HEK293 (cell line): Measurements from ENCODE around the gene TMEM247.

Experiments
- KLF9 ChIP-seq: fragments of 450-650 bp; formaldehyde crosslinking; IDR thresholded peaks from 2 replicates; pipeline ENCODE4 v1.5.1; 2016; ENCODE audit warnings: missing biosample characterization, missing genetic modification characterization, low read depth
- TSHZ1 ChIP-seq: fragments of 450-650 bp; formaldehyde crosslinking; IDR thresholded peaks from 2 replicates; pipeline ENCODE4 v1.5.1; 2016; ENCODE audit warnings: missing biosample characterization, missing genetic modification characterization, borderline replicate concordance
- ZBTB10 ChIP-seq: fragments of 450-650 bp; formaldehyde crosslinking; IDR thresholded peaks from 2 replicates; pipeline ENCODE4 v1.5.1; 2016; ENCODE audit warnings: missing biosample characterization, missing genetic modification characterization
- ZNF121 ChIP-seq: fragments of 450-650 bp; formaldehyde crosslinking; IDR thresholded peaks from 2 replicates; pipeline ENCODE4 v1.5.1; 2016; ENCODE audit warnings: missing biosample characterization, missing genetic modification characterization
- ZNF311 ChIP-seq: fragments of 450-650 bp; formaldehyde crosslinking; IDR thresholded peaks from 2 replicates; pipeline ENCODE4 v1.5.1; 2017; ENCODE audit warnings: missing biosample characterization, missing genetic modification characterization, borderline replicate concordance
- ZNF785 ChIP-seq: fragments of 450-650 bp; formaldehyde crosslinking; IDR thresholded peaks from 2 replicates; pipeline ENCODE4 v1.5.1; 2016; ENCODE audit warnings: missing biosample characterization, missing genetic modification characterization
- ZNF792 ChIP-seq: fragments of 450-650 bp; formaldehyde crosslinking; IDR thresholded peaks from 2 replicates; pipeline ENCODE4 v1.5.1; 2016; ENCODE audit warnings: missing biosample characterization, missing genetic modification characterization
- ZNF830 ChIP-seq: fragments of 450-650 bp; IDR thresholded peaks from 2 replicates; pipeline ENCODE4 v1.5.0; 2018; ENCODE audit warnings: missing biosample characterization, missing genetic modification characterization, low read depth, mild to moderate bottlenecking, moderate library complexity
- ZSCAN23 ChIP-seq: fragments of 450-650 bp; formaldehyde crosslinking; IDR thresholded peaks from 2 replicates; pipeline ENCODE4 v1.5.1; 2016; ENCODE audit warnings: missing biosample characterization, missing genetic modification characterization

- TF ChIP-seq KLF9 (tag by site-specific recombination) (no peak), ZSCAN23 (tag by site-specific recombination) (no peak), ZNF792 (tag by site-specific recombination) (no peak), ZBTB10 (no peak), ZNF830 (no peak), TSHZ1 (tag by site-specific recombination) (no peak), ZNF311 (tag by site-specific recombination) (no peak), ZNF121 (tag by site-specific recombination) (no peak), ZNF785 (no peak)
These were observed 32.8 kb downstream of the TMEM247 start for GRCh38 chr2:46512185-46512584.
